ENCODE results near the gene PTGER4.

DNA sequence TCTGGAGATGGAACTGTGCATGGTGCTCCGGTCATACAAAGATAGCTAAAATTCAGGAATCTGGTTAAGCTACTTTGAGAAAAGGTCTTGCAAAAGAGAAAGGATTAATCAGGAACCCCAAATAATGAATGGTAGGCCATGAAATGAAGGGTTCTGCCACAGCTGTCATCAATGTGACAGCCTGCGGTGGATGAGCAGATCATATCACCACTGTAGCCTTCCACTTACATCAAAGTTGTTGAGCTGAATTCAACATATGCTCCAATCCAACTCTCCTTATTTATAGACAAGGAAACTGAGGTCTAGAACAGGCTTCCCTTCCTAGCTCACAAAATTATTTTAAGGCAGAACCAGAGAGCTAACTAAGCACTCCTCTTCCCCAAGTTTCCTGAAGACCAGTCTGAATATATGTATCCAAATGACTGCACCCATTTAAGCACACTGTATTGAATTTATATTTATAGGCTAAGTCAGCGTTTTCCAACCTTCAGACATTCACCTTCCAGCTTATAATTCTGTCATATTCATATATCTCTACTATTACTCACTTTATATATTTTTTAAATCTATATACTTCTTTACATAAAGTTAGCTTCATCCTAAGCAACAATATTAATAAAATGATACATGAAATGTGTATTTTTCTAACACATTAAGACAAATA, 13.9 kb upstream of the PTGER4 start:
- TF ChIP-seq RAD21 (IDR thresholded peaks at IDR 0.05 in 1 of 2, conservative IDR thresholded peaks at IDR 0.05 in 1 of 2; ENCODE audit: low read depth in 2 of 2, low read length in 2 of 2) (no peak), SP2 (IDR thresholded peaks at IDR 0.05; ENCODE audit: low read length) (no peak), SP1 (IDR thresholded peaks at IDR 0.05; ENCODE audit: low read depth, low read length) (no peak), SAP30 (IDR thresholded peaks at IDR 0.05; ENCODE audit: insufficient read depth, insufficient replicate concordance, low read length) (no peak), EP300 (IDR thresholded peaks at IDR 0.05; ENCODE audit: borderline replicate concordance in 1 of 2, low read depth in 2 of 2, low read length in 2 of 2) (no peak), MAFK (IDR thresholded peaks at IDR 0.05; ENCODE audit: low read depth, low read length) (no peak), EZH2 (IDR thresholded peaks at IDR 0.05; ENCODE audit: low read depth, low read length, severe bottlenecking) (no peak), HDAC6 (IDR thresholded peaks at IDR 0.05; ENCODE audit: low read depth, low read length) (no peak), CHD2 (IDR thresholded peaks at IDR 0.05; ENCODE audit: low read length) (no peak), POLR2AphosphoS5 (IDR thresholded peaks at IDR 0.05; ENCODE audit: low read depth, low read length) (no peak), GTF2F1 (IDR thresholded peaks at IDR 0.05; ENCODE audit: borderline replicate concordance, low read depth, low read length) (no peak), TCF12 (IDR thresholded peaks at IDR 0.05; ENCODE audit: low read depth, low read length) (no peak)
- TF ChIP-seq, protein P1, sequence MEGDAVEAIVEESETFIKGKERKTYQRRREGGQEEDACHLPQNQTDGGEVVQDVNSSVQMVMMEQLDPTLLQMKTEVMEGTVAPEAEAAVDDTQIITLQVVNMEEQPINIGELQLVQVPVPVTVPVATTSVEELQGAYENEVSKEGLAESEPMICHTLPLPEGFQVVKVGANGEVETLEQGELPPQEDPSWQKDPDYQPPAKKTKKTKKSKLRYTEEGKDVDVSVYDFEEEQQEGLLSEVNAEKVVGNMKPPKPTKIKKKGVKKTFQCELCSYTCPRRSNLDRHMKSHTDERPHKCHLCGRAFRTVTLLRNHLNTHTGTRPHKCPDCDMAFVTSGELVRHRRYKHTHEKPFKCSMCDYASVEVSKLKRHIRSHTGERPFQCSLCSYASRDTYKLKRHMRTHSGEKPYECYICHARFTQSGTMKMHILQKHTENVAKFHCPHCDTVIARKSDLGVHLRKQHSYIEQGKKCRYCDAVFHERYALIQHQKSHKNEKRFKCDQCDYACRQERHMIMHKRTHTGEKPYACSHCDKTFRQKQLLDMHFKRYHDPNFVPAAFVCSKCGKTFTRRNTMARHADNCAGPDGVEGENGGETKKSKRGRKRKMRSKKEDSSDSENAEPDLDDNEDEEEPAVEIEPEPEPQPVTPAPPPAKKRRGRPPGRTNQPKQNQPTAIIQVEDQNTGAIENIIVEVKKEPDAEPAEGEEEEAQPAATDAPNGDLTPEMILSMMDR (IDR thresholded peaks at IDR 0.05; ENCODE audit: control extremely low read depth in 1 of 3, insufficient read depth in 1 of 3, low read depth in 1 of 3, low read length in 3 of 3) = no peak
